Cerebellar nuclear complex (tissue), 1 donor: ENCODE data around the gene NFIX.

Experiments used
- DNase-seq, 2 experiments: peaks; one replicate each; lab custom pipeline; 2025; lab: John Stamatoyannopoulos, UW

NFIX gene

DNA sequence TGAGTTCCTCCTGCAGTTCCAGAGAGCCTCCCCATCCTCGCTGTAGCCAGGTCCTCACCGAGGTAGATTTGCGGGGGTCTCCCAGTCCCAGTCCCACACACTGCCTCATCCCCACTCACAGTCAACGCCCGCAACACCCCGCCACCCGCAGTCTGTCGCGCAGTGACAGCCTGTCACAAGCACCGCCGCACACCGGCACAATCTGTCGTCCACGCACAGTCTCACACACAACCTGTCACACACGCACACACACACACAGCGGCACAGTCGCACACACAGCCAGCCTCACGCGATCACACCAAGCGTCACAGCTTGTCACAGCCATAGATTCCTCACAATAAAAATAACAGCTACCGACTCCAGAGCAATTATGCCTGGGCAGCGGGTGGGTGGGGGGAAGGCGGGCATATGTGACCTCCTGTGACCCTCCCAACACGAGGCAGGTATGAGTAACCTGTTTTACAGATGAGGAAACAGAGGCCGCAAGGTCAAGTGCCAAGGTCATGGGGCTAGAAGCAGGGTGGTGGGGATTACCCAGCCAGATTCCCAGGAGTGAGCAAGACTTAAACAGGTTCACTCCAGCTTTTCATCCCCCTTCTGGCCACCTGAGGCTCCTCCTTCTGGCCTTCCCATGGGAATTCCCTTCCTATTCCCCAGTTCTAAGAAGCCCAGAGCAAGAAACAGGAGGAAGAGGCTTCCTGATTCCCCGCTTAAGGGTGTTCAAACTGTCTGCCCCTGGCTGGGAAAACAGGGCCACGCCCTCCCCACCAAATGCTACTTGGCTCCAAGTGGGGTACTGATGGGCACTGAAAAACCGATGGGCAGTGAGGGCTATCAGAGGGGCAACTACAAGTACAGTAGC lies 13.9 kb downstream of the NFIX start:
- DNase-seq, result no peak

DNA sequence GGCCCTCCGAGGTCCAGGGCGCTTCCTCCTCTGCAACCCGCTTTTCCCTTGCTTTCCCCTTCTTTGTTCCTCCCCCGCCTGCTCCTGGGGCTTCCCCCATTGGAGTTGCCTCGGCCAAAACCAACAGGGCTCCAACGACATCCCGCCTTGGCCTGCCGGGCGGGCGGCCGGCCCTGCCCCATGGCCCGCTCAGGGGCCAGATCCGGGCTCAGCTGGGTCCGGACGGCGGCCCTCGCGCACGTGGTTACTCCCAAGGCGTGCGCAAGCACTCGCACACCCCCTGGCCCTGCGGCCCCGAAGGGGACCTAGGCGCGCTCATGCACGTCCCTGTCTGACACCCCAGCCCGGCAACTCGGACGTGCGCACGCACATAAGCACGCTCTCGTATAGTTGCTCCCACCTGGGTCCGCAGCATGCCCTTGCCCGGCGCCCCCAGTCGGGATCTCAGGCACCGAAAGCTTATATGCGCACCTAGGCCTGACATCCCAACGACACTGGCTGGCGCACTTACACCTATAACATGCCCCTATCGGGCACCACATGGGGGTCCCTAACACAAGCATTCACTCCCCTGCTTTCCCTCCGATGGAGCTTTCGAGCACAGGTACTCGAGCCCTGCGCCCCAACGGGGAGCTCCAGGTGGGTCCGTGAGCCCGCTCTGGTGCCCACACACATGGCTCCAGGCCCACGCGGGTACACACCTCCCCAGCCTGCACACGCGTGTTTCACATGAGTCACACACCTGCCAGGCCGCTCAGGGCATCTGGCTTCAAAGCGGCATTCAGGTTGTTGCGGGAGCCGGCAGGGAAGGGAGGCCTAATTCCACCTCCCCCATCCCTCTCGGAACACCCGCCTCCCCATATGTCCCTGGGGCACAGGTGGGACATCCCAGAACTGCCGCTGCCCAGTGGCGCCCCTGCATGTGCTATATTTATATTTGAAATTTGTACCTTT lies 15.0 kb downstream of the NFIX start:
- no peak for DNase-seq

- no peak for DNase-seq
These were observed 15.8 kb downstream of the NFIX start for GRCh38 chr19:13010992-13011652.

- DNase-seq, result no peak
These were observed 16.5 kb downstream of the NFIX start for GRCh38 chr19:13011653-13012389.

DNA sequence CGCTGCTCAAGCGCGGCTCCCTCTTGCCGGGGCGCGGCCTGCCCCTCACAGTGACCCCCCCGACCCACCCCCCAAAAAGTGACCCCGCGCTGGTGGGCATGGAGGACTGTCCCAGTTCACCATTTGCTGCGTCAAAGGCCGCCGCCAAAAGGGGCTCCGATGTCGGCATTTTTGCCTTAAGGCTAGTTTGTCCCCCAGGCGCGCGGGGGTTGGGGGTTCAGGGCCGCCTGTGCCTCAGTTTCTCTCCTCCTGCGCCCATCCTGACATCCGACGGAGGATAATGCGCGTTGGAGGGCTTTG lies 17.1 kb downstream of the NFIX start:
- DNase-seq, result no peak

- DNase-seq, result no peak
These were observed 17.7 kb downstream of the NFIX start for GRCh38 chr19:13012690-13013608.

- DNase-seq, result no peak
These were observed 18.4 kb downstream of the NFIX start for GRCh38 chr19:13013649-13014048.

GRCh38 chr19:13014101-13014920 lies 19.0 kb downstream of the NFIX start:
- DNase-seq, result no peak

DNA sequence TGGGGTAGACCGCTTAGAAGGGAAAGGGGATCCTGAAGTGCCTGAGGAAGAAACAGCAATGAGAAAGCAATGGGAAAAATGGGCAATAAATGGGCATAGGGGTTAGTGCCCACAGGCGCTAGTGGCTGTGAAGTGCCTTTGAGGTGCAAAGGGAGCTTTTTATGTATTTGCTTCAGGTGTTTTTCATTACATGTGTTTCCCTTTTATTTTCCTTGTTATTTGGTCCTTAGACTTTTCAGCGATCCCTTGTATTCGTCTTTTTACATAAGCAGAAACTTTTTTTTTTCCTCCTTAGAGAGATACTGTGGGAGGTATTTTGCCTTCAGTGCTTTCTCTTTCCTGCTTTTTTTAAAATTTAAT lies 19.6 kb downstream of the NFIX start:
- no peak for DNase-seq

DNA sequence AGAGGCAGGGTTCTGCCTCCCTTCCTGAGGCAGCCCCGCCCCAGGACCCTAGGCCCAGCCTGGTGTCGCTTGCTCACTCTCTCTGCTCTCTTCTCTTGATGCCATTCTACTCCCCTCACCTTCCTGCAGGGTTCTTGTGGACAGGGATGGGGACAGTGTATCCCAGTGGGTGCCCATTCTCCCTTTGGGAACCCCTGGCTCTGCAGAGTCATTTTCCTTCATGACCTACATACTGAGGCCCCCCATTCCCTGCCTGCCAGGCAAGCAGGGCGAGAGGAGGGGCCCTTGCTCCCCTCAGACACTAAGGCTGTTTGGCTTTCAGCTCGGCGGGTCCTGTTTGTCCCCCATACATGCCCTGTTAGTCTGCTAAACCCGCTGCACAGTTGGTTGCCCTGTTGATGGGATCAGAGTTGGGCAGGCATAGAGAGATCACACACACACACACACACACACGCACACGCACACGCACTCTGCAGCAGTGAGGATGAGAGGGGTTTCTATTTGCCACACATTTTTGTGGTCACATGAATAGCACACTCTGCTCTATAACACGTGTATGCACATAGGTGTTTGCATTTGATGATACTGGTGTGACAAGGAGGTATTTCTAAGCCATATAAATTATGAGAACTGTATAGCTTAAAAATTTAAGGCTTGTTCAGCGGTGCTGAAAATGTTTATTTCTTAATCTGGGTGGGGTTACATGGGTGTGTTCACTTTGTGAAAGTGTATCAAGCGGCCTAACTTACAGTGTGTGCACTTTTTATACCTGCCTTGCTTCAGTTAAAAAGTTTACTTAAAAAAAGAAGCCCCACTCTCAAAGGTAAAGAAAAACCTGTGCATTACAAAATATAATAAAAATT lies 20.3 kb downstream of the NFIX start:
- DNase-seq, result no peak

- DNase-seq, result no peak
These were observed 21.0 kb downstream of the NFIX start for GRCh38 chr19:13016245-13016627.

DNA sequence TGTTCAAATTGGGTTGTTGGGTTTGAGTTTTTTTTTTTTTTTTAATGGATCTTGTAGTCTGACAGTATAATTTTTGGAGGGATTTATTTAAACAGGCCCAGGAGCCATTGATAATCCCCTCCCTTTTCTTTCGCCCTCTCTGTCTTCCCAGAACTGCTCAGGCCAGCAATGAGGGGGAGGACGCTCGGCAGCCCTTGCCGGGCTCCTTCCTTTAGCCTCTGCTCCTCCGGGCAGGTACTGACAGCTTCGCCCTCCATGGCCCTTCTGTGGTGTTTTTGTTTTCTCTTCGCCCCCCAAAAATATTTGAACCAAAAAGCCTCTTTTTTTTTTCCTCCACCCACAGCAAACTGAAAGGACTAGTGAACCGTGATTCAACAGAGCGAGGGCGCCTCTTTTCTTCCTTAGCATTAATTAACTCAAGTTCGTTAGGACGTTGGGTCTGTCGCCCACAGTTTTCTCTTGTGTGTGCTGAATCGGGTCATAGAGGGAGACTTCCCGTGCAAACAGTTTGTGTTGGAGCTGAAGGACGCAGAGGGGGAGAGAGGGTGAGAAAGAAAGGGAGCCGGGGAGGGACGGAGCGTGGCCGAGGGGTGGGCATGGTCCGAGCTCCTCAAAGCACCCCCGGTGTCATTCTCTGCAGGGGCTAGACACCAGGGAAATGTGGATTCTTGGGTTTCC lies 21.5 kb downstream of the NFIX start:
- DNase-seq, result no peak

GRCh38 chr19:13017306-13018034 lies 22.2 kb downstream of the NFIX start:
- no peak for DNase-seq

GRCh38 chr19:13018035-13018914 lies 23.0 kb downstream of the NFIX start:
- no peak for DNase-seq

- DNase-seq, result no peak
These were observed 24.1 kb downstream of the NFIX start for GRCh38 chr19:13019332-13019731.

DNA sequence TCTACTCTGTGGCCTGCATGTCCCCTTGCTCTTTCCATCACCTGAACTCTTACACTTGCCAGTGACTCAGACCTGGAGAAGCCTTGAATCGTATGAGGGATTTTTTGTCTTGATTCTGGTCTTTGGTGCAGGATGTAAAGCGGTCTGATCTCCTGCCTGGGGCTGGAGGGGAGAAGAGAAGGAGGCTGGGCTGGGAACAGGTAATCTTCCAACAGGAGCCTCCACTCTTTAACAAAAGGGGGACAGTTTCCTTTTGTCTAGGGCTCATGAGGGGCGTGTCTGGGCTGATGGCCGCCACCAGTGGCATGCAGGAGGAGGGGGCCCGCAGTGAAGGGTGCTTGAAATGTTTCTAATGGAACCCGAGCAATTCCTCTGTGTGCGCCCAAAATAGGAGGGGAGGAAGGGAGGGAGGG lies 24.7 kb downstream of the NFIX start:
- DNase-seq, result peak in 1 of 2 experiments; percentile 13
